Neural cell (in vitro differentiated cells): Measurements from ENCODE around the gene MATN3.

Experiments used
- EP300 ChIP-seq: fragments of 450-650 bp; conservative IDR thresholded peaks from 2 replicates; pipeline ENCODE4 v1.6.1; 2014; ENCODE audit warnings: antibody characterized with exemption, mild to moderate bottlenecking, moderate library complexity; ENCODE audit not compliant: poor library complexity, severe bottlenecking
- EZH2 ChIP-seq: fragments of 200-600, 300-800 bp; shearing (Covaris generic), sonication (generic); IDR thresholded peaks from 2 replicates; pipeline ENCODE4 v1.6.1; 2014; ENCODE audit warnings: antibody characterized with exemption, low read length, borderline replicate concordance, mild to moderate bottlenecking; ENCODE audit not compliant: insufficient read depth, poor library complexity, severe bottlenecking
- MXI1 ChIP-seq: fragments of 450-650 bp; conservative IDR thresholded peaks from 2 replicates; pipeline ENCODE4 v1.6.1; 2014; ENCODE audit warnings: antibody characterized with exemption, mild to moderate bottlenecking; ENCODE audit not compliant: poor library complexity, severe bottlenecking
- POLR2AphosphoS5 ChIP-seq: IDR thresholded peaks from 2 replicates; pipeline ENCODE4 v1.6.1; 2012
- RAD21 ChIP-seq: fragments of 450-650 bp; conservative IDR thresholded peaks from 2 replicates; pipeline ENCODE4 v1.6.1; 2014; ENCODE audit warnings: antibody characterized with exemption, mild to moderate bottlenecking, moderate library complexity
- SMC3 ChIP-seq: fragments of 450-650 bp; conservative IDR thresholded peaks from 2 replicates; pipeline ENCODE4 v1.6.1; 2014; ENCODE audit warnings: antibody characterized with exemption, mild to moderate bottlenecking, moderate library complexity; ENCODE audit not compliant: poor library complexity
- TAF1 ChIP-seq: IDR thresholded peaks from 2 replicates; pipeline ENCODE4 v1.6.1; 2012; ENCODE audit warnings: low read depth
- TF ChIP-seq, protein P1 (sequence below): fragments of 450-650 bp; IDR thresholded peaks from 2 replicates; pipeline ENCODE4 v1.5.1; 2014; ENCODE audit warnings: antibody characterized with exemption, mild to moderate bottlenecking, moderate library complexity; ENCODE audit not compliant: poor library complexity, severe bottlenecking
- TF ChIP-seq, protein P2 (sequence below): IDR thresholded peaks from 2 replicates; pipeline ENCODE4 v1.6.1; 2012; ENCODE audit warnings: borderline replicate concordance

DNA sequence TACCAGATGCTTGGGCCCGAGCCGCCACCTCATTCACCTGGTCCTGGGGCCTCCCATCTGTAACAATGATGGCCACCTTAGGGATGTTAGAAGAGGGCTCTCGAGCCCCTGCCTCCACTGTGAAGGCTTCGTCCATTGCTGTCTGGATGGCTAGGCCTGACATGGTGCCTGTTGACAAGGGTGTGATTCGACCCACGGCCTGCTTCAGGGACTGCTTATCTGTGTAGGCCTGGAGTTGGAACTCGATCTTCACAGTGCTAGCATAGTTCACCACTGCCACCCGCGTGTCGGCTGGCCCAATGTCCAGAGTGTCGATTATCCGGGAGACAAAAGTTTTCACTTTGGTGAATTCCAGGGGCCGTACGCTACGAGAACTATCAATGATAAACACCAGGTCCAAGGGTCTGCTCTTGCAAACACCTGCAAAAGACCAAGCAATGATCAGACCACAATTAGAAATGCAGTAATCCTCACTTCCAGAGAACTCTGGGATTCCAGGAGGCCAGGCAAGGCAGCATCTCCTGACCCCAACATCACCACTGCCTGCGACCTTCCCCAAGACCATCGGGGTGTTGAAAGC, 6.5 kb downstream of the MATN3 start:
- TF ChIP-seq, protein P1, sequence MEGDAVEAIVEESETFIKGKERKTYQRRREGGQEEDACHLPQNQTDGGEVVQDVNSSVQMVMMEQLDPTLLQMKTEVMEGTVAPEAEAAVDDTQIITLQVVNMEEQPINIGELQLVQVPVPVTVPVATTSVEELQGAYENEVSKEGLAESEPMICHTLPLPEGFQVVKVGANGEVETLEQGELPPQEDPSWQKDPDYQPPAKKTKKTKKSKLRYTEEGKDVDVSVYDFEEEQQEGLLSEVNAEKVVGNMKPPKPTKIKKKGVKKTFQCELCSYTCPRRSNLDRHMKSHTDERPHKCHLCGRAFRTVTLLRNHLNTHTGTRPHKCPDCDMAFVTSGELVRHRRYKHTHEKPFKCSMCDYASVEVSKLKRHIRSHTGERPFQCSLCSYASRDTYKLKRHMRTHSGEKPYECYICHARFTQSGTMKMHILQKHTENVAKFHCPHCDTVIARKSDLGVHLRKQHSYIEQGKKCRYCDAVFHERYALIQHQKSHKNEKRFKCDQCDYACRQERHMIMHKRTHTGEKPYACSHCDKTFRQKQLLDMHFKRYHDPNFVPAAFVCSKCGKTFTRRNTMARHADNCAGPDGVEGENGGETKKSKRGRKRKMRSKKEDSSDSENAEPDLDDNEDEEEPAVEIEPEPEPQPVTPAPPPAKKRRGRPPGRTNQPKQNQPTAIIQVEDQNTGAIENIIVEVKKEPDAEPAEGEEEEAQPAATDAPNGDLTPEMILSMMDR, result no peak
- no peak for TF ChIP-seq POLR2AphosphoS5
- no peak for TF ChIP-seq RAD21
- no peak for TF ChIP-seq MXI1
- no peak for TF ChIP-seq SMC3
- TF ChIP-seq, protein P2, sequence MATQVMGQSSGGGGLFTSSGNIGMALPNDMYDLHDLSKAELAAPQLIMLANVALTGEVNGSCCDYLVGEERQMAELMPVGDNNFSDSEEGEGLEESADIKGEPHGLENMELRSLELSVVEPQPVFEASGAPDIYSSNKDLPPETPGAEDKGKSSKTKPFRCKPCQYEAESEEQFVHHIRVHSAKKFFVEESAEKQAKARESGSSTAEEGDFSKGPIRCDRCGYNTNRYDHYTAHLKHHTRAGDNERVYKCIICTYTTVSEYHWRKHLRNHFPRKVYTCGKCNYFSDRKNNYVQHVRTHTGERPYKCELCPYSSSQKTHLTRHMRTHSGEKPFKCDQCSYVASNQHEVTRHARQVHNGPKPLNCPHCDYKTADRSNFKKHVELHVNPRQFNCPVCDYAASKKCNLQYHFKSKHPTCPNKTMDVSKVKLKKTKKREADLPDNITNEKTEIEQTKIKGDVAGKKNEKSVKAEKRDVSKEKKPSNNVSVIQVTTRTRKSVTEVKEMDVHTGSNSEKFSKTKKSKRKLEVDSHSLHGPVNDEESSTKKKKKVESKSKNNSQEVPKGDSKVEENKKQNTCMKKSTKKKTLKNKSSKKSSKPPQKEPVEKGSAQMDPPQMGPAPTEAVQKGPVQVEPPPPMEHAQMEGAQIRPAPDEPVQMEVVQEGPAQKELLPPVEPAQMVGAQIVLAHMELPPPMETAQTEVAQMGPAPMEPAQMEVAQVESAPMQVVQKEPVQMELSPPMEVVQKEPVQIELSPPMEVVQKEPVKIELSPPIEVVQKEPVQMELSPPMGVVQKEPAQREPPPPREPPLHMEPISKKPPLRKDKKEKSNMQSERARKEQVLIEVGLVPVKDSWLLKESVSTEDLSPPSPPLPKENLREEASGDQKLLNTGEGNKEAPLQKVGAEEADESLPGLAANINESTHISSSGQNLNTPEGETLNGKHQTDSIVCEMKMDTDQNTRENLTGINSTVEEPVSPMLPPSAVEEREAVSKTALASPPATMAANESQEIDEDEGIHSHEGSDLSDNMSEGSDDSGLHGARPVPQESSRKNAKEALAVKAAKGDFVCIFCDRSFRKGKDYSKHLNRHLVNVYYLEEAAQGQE, result no peak
- TF ChIP-seq TAF1, result no peak
- no peak for TF ChIP-seq EZH2
- no peak for TF ChIP-seq EP300
